HepG2 (cell line): ENCODE results near the gene ZSCAN20.

Experiments
- HDAC2 ChIP-seq: sonication (generic); formaldehyde crosslinking; IDR thresholded peaks from 2 replicates; pipeline ENCODE4 v1.4.0; 2020; ENCODE audit warnings: missing genetic modification reagents
- SP140L ChIP-seq: sonication (generic); formaldehyde crosslinking; IDR thresholded peaks from 2 replicates; pipeline ENCODE4 v1.4.0; 2020; ENCODE audit warnings: missing genetic modification reagents, borderline replicate concordance
- TF ChIP-seq, protein P1 (sequence below): sonication (generic); formaldehyde crosslinking; IDR thresholded peaks from 2 replicates; pipeline ENCODE4 v1.5.0; 2020; ENCODE audit warnings: missing genetic modification reagents

- no peak for TF ChIP-seq SP140L
- TF ChIP-seq, protein P1, sequence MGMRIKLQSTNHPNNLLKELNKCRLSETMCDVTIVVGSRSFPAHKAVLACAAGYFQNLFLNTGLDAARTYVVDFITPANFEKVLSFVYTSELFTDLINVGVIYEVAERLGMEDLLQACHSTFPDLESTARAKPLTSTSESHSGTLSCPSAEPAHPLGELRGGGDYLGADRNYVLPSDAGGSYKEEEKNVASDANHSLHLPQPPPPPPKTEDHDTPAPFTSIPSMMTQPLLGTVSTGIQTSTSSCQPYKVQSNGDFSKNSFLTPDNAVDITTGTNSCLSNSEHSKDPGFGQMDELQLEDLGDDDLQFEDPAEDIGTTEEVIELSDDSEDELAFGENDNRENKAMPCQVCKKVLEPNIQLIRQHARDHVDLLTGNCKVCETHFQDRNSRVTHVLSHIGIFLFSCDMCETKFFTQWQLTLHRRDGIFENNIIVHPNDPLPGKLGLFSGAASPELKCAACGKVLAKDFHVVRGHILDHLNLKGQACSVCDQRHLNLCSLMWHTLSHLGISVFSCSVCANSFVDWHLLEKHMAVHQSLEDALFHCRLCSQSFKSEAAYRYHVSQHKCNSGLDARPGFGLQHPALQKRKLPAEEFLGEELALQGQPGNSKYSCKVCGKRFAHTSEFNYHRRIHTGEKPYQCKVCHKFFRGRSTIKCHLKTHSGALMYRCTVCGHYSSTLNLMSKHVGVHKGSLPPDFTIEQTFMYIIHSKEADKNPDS (CRISPR knock-in tag): no peak
- TF ChIP-seq HDAC2 (CRISPR knock-in tag): no peak
Observed at GRCh38 chr1:33500547-33500946, 28.1 kb downstream of the ZSCAN20 start.
